Neural cell (in vitro differentiated cells): Measurements from ENCODE around the gene DNMT3A.

Experiments used
- CTCF ChIP-seq: fragments of 450-650 bp; IDR thresholded peaks from 2 replicates; pipeline ENCODE4 v1.5.1; 2014; ENCODE audit warnings: antibody characterized with exemption, mild to moderate bottlenecking, moderate library complexity; ENCODE audit not compliant: poor library complexity, severe bottlenecking
- EZH2 ChIP-seq: fragments of 200-600, 300-800 bp; shearing (Covaris generic), sonication (generic); IDR thresholded peaks from 2 replicates; pipeline ENCODE4 v1.6.1; 2014; ENCODE audit warnings: antibody characterized with exemption, low read length, borderline replicate concordance, mild to moderate bottlenecking; ENCODE audit not compliant: insufficient read depth, poor library complexity, severe bottlenecking
- MXI1 ChIP-seq: fragments of 450-650 bp; conservative IDR thresholded peaks from 2 replicates; pipeline ENCODE4 v1.6.1; 2014; ENCODE audit warnings: antibody characterized with exemption, mild to moderate bottlenecking; ENCODE audit not compliant: poor library complexity, severe bottlenecking
- POLR2AphosphoS5 ChIP-seq: IDR thresholded peaks from 2 replicates; pipeline ENCODE4 v1.6.1; 2012
- REST ChIP-seq: IDR thresholded peaks from 2 replicates; pipeline ENCODE4 v1.6.1; 2012; ENCODE audit warnings: borderline replicate concordance

GRCh38 chr2:25380023-25380422 lies 38.3 kb upstream of the DNMT3A start:
- TF ChIP-seq CTCF = no peak
- no peak for TF ChIP-seq EZH2
- TF ChIP-seq POLR2AphosphoS5 = no peak
- TF ChIP-seq MXI1 = no peak
- TF ChIP-seq REST = no peak
